HG02678 (cell line): ENCODE measurements around the gene CFAP299.
"Not testable (repeated sequence)": the region's sequence is repeated elsewhere in the genome, so short reads cannot be mapped to it uniquely, and the experiment has no call there.

Experiments used
- ATAC-seq: cut with Tn5 transposase; IDR thresholded peaks from one replicate; pipeline ENCODE4 v1.9.1; 2021; ENCODE audit warnings: mild to moderate bottlenecking, moderate library complexity; ENCODE audit not compliant: unreplicated experiment

The CFAP299 gene

DNA sequence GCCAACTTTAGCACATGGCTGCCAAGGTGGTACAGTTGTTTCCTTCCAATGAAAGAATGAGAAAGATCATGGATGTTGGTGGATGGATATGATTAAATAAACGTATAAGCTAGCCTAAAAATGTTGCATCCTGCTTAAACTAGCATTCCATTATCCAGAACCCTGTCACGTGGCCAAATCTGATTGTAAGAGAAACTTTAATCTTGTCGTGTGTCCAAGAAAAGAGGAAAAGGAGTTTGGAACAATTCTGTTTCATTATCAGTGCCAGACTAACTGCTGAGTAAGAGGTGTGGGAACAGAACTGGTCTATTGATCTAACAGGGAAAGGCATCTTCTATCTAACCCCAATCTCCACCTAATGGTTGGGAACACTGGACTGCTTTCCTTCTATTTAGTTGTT lies 369.8 kb downstream of the CFAP299 start:
- ATAC-seq: no peak

DNA sequence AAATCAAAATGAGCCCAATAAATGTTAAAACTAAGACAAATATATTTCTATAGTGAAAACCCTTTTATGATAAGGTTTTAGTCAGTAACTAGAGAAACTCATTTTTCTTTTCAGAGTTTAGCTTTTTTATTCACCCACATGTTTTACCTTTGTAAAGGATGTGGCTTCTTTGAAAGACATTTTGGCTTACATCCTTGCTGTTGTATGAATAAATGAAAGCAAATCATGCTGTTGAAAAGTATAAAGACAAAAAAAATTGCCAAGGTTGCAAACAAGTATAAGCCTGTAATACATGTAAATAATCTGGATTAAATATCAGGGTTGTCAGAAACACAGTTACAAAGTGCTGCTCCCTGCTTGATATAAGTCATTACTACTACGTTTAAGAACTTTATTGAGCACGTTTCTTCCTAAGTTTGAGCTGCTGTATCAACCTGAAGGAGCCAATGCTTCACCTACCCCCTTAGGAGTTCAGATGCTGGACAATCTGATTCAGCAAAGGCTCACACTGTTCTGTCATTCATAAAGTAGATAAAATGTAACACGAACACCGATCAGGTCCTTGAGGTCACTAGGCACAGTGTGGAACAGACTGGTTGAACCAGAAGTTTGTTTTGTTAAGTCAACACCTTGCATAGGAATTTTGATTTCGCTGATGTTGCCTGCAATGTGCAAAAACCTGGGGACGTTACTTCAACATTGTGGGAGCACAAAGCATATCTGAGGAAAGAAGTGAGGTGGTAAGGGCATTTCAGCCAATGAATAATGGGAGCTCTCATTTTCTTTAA lies 373.7 kb downstream of the CFAP299 start:
- no peak for ATAC-seq

DNA sequence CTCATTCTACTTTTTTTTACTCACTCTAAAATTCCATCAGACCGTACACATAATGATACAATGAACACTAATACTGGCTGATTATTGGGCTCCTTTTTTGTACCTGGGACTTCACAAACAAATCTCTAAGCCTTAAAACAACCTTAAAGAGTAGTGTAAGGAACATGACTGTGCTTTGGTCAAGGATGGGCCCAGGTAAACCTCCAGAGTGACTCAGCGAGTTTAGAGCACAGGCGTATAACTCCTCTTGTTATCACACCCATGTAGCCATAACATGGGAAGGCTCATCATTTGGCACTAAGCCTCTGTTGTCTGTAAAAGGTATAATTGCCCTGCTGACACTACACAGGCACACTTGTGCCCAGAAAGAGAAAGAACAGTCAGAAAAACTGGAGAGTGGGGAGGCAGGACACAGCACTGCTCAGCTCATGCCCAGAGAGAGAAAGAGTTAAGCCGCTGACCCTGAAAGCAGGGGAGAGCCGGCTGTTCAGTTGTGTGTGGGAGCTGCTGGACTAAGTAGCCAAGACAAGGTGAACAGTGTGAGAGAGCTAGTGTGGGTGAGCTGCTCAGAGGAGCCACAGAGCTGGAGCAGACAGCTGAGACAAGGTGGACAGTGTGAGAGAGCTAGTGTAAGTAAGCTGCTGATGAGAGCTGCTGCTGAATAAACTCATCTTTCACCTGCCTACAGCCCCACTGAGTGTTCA lies 375.4 kb downstream of the CFAP299 start:
- ATAC-seq: no peak

DNA sequence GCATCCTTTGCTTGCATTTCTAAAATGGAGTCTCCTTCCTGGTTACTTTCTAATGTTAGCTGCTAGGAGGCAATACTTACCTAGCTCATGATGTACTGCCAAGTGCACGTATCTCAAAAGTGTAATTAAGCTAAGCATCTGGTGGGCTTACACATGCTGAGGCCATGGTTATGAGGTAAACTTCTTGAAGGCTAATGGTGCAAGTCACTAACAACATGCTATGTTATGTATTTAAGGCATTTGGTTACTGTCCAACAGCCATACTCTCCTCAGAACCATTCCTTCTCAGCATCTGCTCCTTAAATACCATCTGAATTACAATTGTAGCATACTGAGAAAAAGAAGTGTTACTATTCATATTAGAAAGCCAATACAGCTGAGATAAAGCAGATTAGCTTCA lies 376.4 kb downstream of the CFAP299 start:
- no peak for ATAC-seq

DNA sequence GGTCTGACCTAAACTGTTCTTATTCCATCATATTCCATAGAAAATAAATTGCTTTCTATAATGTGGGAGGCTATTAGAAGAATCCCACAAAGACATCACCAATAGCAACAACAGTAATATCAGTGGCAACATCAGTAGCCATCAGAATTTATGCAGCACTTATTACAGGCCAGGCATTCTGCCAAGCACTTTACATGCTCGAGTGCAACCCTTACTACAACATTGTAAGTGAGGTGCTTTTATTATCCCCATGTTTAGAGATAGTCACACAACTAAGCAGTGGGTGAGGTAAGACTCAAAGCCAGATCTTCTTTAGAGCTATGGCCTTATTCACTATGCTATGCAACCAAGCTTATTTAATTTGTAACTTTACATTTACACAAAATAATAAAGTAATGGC lies 377.9 kb downstream of the CFAP299 start:
- ATAC-seq: no peak

DNA sequence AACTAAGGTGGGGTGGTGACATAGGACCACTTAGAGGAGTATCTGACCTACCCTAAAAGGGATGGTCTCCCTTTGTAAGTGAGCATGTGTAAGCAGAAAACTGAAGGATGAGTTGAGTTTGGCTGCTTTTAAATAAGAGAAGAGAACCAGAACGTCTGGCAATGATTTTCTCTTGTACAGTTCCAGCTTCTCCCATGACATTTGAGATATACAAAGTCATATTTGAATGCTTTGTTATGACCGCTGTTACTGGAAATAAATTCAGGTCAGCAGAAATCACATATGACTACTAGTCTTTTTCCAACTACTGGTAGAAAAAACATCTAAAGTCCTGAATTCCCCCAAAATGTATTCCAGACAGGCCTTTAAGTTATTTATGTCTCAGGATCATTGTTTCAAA lies 381.7 kb downstream of the CFAP299 start:
- no peak for ATAC-seq

DNA sequence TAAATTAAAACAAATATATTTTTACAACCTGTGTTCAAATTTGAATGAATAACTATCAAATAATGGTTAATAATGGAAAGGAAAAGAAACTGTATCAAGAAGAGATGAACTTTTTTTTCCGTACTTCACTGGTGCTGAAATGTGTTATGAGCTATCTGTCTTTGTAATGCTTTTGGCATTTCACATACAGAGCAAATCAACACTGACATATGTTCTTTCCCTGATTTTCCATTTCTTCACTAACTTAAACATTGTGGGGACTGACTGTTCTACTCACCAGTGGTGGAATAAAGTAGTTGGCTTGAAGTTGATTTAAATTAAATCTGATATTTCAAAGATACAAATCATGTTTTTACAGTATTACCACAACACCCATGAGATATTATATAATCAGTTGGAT lies 390.9 kb downstream of the CFAP299 start:
- ATAC-seq: no peak

DNA sequence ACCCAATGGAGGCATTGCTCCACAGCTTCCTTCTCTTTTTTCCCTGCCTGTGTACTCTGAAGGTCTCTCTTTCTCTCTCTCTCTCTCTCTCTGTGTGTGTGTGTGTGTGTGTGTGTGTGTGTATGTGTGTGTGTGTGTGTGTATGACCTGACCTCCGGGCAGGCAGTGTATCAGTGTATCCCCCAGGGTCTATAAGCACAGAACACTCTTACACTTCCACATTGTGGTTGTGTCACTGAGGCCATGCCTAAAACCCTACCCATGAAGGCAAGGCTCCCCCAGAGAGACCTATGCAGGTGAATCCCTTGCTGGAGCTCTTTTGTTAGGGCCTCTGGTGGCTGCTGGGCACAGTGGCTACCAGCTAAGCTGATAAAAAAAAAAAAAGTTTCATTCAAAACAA lies 394.6 kb downstream of the CFAP299 start:
- ATAC-seq: no peak

DNA sequence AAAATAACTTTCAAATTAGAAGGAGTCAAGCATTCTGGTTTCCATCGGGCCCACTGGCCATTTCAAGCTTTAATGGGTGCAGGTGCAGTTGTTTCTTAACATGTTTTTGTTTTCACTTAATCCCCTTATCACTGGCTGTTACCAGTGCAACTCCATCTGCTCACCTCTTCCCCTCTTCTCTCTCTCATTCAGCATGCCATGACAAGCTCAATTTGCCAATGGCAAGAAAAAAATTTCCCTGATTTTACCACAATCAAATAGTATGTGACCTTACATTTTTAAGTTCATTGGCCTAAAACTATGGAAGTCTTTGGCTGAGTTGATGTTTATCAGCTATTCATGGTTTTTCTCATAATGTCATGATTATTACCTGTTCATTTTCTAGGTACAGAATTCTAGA lies 395.9 kb downstream of the CFAP299 start:
- no peak for ATAC-seq

DNA sequence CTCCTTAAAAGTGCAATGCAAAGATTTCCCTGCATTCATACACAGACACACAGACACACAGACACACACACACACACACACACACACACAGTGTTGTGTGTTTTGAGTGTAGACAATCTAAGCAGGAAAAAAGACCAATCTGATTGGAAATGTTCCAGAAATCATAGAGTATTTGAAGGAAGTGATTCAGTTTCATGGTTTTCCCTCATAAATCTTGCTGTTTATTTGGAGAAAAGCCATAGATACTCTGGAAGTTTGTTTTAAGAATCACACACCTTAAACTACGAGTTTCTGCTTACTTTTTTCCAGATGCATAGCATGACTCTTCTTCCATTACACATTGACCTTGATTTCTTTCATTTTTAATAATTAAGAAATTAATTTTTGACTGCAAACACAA lies 396.5 kb downstream of the CFAP299 start:
- ATAC-seq: no peak

DNA sequence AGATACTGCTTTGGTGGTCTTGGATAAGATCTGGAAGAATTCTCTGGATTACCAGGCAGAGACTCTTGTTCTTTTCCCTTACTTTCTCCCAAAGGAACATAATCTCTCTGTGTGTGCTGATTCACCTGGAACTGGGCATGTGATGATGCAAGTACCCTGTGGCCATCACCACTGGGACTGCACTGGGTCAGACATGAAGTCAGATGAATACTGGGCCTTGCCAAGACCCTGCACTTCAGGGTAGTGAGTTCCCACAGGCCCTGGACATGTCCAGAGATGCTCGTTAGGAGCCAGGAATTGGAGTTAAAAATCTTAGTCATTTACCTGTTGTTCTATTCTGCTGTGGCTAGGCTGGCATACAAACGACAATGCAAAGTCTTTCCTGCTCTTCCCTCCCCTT lies 404.8 kb downstream of the CFAP299 start:
- no peak for ATAC-seq

DNA sequence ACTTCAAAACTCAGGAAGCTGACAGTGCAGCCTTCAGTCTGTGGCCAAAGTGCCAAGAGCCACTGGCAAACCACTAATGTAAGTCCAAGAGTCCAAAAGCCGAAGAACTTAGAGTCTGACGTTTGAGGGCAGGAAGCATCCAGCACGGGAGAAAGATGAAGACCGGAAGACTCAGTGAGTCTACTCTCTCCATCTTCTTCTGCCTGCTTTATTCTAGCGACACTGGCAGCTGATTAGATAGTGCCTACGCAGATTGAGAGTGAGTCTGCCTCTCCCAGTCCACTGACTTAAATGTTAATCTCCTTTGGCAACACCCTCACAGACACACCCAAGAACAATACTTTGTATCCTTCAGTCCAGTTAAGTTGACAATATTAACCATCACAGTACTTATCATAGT lies 414.0 kb downstream of the CFAP299 start:
- not testable (repeated sequence) for ATAC-seq

DNA sequence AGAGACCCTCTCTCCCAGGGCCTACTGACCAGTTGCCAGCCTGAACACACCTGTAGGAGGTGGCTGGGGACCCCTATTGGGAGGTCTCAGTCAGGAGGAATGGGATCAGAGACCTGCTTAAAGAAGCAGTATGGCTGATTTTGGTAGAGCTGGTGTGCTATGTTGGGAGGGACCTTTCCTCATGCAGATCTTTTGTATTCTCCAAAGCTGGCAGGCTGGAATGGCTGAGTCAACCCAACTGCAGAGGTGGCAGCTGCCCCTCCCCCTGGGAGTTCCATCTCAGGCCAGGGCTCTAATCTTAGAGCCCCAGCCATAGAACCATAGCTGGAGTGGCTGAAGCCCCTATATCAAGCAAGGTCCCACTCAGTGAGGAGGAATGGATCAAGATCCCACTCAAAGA lies 415.7 kb downstream of the CFAP299 start:
- ATAC-seq: no peak

DNA sequence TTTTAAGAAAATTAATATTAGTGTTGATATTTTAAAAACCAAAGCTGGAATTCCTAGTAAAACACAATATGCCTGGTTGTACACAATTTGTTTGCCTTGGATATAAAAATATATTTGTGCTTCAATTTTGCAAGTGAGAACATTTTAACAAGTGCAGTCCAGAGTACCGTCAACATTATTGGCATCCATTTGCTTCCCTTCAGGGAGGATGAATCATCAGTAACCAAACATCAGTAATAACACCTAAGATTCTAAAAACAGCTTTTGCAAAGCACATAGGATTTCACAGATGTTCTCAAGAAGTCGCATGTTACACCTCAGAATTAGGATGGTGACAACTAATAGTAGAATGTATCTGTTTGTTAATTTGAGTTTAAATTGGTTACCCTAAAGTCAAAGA lies 432.4 kb downstream of the CFAP299 start:
- no peak for ATAC-seq

DNA sequence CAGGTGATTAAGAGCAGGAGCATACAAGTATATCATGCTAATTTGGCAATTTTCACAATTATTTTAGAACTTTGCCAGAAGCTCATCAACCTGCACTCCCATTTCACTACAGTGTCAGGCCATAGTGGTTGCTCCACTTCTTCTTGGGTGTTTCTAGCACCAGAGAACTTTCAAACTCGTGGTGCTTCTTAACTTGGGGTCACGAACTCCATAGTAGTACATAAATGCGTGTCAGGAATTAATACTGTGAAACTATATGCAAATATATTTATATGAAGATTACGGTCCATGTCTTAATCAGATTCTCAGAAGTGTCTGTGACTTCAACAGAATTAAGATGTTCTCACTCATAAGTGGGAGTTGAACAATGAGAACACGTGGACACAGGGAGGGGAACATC lies 440.6 kb downstream of the CFAP299 start:
- ATAC-seq: no peak

DNA sequence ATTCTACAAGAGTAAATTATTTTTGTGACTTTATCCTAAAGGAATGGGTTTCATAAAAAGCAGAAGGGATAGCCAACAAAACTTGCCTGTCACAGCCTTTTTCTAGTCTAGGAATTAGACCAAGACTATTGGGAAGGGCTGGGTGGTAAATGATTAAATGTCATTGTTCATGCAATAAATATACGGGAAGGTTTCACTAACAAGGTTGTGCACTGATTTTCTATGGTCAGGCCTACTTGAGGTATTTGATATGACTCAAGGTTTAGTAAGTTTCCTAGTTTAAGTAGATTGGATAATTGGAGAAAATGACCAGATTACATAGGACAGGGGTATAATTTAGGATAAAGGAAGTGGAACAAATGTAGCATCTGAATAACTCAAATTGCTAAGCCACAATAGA lies 445.9 kb downstream of the CFAP299 start:
- no peak for ATAC-seq

DNA sequence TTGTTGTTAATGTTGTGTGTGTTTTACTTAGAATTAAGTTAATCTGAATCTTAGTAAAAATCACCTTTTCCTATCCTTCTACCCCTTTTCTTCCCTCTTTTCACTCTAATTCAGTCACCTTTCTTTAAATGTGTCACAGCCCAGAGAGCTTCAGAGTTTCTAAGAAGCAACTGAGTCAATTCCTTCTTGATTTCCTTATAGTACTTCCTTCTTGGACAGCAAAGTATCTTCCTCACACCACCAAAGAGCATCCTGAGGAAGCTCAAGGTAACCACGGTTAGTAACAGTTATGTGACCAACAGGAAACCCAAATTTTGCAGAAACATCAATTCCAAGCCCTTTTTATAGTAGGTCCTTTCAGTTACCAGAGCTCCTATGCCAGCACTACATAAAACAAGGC lies 451.8 kb downstream of the CFAP299 start:
- ATAC-seq: no peak

DNA sequence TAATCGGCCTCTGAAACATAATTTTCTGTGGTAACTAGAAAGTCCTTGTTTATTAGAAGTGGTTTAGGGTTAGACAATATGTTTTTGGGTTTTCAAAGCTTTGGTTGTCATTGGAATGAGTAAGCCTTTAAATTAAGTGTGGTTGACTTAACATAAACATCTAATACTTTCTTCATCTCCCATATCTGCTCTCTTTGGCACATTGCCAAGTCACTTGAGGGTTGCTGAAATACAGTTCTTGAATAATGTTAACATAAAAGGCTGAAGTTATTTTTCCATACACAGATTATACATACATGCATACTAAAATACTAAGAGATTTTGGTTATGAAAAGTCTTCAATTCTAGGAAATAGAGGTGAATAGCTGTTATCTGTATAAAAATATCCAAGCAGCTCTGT lies 453.3 kb downstream of the CFAP299 start:
- ATAC-seq: no peak

DNA sequence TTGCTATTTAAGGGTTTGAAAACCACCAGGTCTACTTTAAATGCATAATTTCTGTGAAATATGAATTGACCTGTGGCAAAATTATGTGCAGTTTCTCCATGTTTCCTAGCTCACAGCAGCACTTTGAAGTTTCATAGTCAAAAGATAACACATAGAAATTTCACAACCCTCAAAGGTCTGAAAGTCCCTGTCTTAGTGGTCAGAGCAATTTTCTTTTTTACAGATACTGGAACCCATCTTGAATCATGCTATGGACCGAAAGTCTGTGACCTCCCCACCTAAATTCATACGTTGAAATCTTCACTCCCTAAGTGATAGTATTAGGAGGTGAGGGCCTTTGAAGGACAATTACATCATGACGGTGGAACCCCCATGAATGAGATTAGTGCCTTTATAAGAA lies 454.6 kb downstream of the CFAP299 start:
- ATAC-seq: no peak

DNA sequence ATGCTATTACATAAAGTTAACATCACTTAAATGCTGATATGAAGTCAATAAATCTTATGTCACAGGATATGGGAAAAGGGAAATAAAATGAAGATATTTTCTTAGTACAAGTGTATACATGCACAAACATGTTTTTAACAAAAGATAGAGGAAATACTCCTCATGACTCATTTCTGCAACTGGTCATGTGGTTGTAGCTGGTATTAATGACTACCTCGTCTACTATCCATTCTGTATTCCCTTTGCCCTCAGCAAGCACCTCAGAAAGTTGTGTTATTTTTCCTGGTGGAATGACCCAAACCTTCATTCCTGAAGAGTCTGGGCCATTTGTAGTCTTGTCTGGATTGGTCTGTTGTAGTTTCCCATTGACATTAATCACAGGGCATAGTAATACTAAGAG lies 458.1 kb downstream of the CFAP299 start:
- not testable (repeated sequence) for ATAC-seq

DNA sequence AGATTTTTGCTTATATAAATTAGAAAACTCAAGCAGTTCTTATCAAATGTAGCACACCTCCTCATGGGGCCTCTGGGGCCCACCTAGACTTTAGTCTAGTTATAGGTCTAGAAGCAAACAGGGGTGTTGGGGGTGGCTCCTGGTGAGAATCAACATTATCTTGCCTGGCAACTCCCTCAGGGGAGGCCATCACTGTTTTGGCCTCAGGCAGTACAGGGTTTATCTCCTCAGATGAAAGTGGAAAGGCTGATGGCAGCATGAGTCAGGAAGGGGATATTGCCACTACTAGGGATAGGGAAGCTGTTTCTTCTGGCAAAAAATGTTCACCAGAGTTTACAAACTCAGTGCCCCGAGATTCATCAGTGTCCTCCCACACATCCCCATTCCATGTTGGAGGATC lies 462.6 kb downstream of the CFAP299 start:
- no peak for ATAC-seq

DNA sequence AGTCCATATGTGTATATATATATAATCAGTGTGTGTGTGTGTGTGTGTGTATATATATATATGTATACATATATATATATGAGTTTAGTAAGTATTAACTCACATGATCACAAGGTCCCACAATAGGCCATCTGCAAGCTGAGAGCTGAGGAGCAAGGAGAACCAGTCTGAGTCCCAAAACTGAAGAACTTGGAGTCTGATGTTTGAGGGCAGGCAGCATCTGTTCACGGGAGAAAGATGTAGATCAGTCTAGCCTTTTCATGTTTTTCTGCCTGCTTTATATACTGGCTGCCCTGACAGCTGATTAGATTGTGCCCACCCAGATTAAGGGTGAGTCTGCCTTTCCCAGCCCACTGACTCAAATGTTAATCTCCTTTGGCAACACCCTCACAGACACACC lies 465.2 kb downstream of the CFAP299 start:
- ATAC-seq: not testable (repeated sequence)

DNA sequence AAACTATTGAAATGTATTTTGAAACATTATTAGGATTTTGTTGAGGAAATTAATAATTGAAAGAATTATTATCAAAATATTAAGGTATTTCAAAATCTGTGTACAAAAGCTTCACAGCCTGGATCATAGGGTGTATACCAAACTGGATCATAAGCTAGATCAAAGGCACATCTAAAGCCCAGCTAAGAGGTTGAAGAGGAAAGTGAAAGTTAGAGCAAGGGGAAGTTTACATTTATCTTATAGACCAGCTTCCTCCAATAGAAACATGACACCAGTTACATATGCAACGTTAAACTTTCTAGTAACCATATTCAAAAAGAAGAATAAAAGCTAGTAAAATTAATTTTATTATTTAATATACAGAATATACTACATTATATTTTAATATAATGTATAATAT lies 467.8 kb downstream of the CFAP299 start:
- ATAC-seq: no peak
